PC-3 (cell line): Measurements from ENCODE around the gene EIF4G3. TPM values are rescaled to one million over a fixed set of nuclear protein-coding genes. Genes with fewer than 3 reads are reported as not detected.

Experiments
- ATAC-seq: fragments of 200-7000 bp; cut with Tn5 transposase; 2 replicates; pipeline ENCODE4 v1.9.1; 2020; ENCODE audit warnings: mild to moderate bottlenecking, moderate library complexity
- BruUV-seq: library from RNA; stranded (reverse); fragments of 400-500 nt; replicated peaks from 2 replicates; lab custom pipeline; 2021; lab: Mats Ljungman, UMichigan
- CTCF ChIA-PET: fragments of 300-600 bp; sonication (Branson Sonifier 250); formaldehyde crosslinking; loops from one replicate; lab custom pipeline; 2022; ENCODE audit warnings: antibody characterized with exemption; lab: Charles Lee
- POLR2A ChIA-PET: fragments of 300-600 bp; sonication (Branson Sonifier 250); formaldehyde crosslinking; loops from one replicate; lab custom pipeline; 2022; ENCODE audit warnings: antibody characterized with exemption; ENCODE audit not compliant: unreplicated experiment; lab: Charles Lee
- DNase-seq: peaks from one replicate; pipeline ENCODE4 v3.0.0-alpha.2; 2015
- H2AFZ ChIP-seq: fragments of 300-600 bp; sonication (generic); 2 replicates; pipeline ENCODE4 v1.6.0; 2016; ENCODE audit warnings: antibody characterized with exemption, low read length
- H3F3A ChIP-seq: fragments of 300-600 bp; sonication (generic); one replicate; pipeline ENCODE4 v1.6.0; 2017; ENCODE audit warnings: antibody characterized with exemption, low read length, control low read depth, mild to moderate bottlenecking; ENCODE audit not compliant: unreplicated experiment
- H3K27ac ChIP-seq: fragments of 300-600 bp; sonication (generic); 2 replicates; pipeline ENCODE4 v1.5.1; 2016; ENCODE audit warnings: mild to moderate bottlenecking, low read length
- H3K27me3 ChIP-seq: fragments of 300-600 bp; sonication (generic); 2 replicates; pipeline ENCODE4 v1.6.1; 2016; ENCODE audit warnings: low read length, mixed read lengths
- H3K36me3 ChIP-seq: fragments of 300-600 bp; sonication (generic); 2 replicates; pipeline ENCODE4 v1.6.1; 2016; ENCODE audit warnings: low read depth, mixed run types, low read length, mixed read lengths
- H3K4me1 ChIP-seq: fragments of 300-600 bp; sonication (generic); 2 replicates; pipeline ENCODE4 v1.5.1; 2016; ENCODE audit warnings: low read length; ENCODE audit not compliant: insufficient read depth
- H3K4me2 ChIP-seq: fragments of 300-600 bp; sonication (generic); 2 replicates; pipeline ENCODE4 v1.6.0; 2016; ENCODE audit warnings: low read length
- H3K4me3 ChIP-seq: fragments of 300-600 bp; sonication (generic); 2 replicates; pipeline ENCODE4 v1.5.1; 2016; ENCODE audit warnings: mild to moderate bottlenecking, low read length, mixed read lengths
- H3K79me2 ChIP-seq: fragments of 300-600 bp; sonication (generic); 2 replicates; pipeline ENCODE4 v1.6.1; 2017; ENCODE audit warnings: low read length, mixed read lengths
- H3K9ac ChIP-seq: fragments of 300-600 bp; sonication (generic); 2 replicates; pipeline ENCODE4 v1.6.0; 2016; ENCODE audit warnings: mild to moderate bottlenecking, low read length
- H3K9me2 ChIP-seq: fragments of 300-600 bp; sonication (generic); replicated peaks from 2 replicates; pipeline ENCODE4 v1.6.1; 2016; ENCODE audit warnings: mixed run types, low read length, mixed read lengths
- H3K9me3 ChIP-seq: fragments of 300-600 bp; sonication (generic); 2 replicates; pipeline ENCODE4 v1.6.1; 2016; ENCODE audit warnings: low read length, mixed read lengths
- H4K20me1 ChIP-seq: fragments of 300-600 bp; sonication (generic); 2 replicates; pipeline ENCODE4 v1.6.1; 2016; ENCODE audit warnings: low read length, mixed read lengths
- CTCF ChIP-seq: fragments of 300-600 bp; sonication (generic); conservative IDR thresholded peaks from 2 replicates; pipeline ENCODE4 v1.5.1; 2017; ENCODE audit warnings: antibody characterized with exemption, low read depth, mild to moderate bottlenecking, low read length
- EZH2 ChIP-seq: fragments of 300-600 bp; sonication (generic); IDR thresholded peaks from one replicate; pipeline ENCODE4 v1.6.1; 2017; ENCODE audit warnings: antibody characterized with exemption, mild to moderate bottlenecking, low read length; ENCODE audit not compliant: unreplicated experiment
- EZH2phosphoT487 ChIP-seq: fragments of 300-600 bp; sonication (generic); IDR thresholded peaks from 2 replicates; pipeline ENCODE4 v1.6.1; 2018; ENCODE audit warnings: mild to moderate bottlenecking, antibody characterized with exemption, low read length, borderline replicate concordance
- intact Hi-C: fragments of 100-400 bp; cut with micrococcal nuclease; formaldehyde crosslinking; loops from 2 replicates; pipeline ENCODE4 v1.9.0; 2023
- total RNA-seq: library from RNA; depleted of rRNA; stranded (reverse); fragments of >200 nt; gene quantifications from 2 replicates; pipeline ENCODE4 v1.2.3, GENCODE V29; 2014

EIF4G3 gene
- total RNA-seq, 1 experiment from 2014 or later = 16.9 TPM

GRCh38 chr1:21100481-21100921, 76.2 kb downstream of the EIF4G3 start:
- H3K9me3 ChIP-seq = no peaks in the 10 kb centered on the region
- TF ChIP-seq CTCF = no peak
- no peak for TF ChIP-seq EZH2
- TF ChIP-seq EZH2phosphoT487 = no peak
- no peaks in the 10 kb centered on the region for H3K9me2 ChIP-seq
- peaks cover 9% of the 10 kb centered on the region; the same call in 1 of the 2 replicates for H3K4me1 ChIP-seq
- intact Hi-C loops = loop anchor here (10.0 kb wide), 1 partner anchor 56 kb away; no protein-coding TSS in a partner anchor
- H3K4me3 ChIP-seq = no peak overlapping the region
- no peaks in the 10 kb centered on the region for H3K36me3 ChIP-seq
- no peak overlapping the region for H3K4me2 ChIP-seq
- no peaks in the 10 kb centered on the region for H4K20me1 ChIP-seq
- no peak overlapping the region for H3K27ac ChIP-seq
- H3K79me2 ChIP-seq = no peaks in the 10 kb centered on the region; the same call in 1 of the 2 replicates
- no TSS peak for BruUV-seq
- no peak for ATAC-seq
- H3F3A ChIP-seq = no peaks in the 10 kb centered on the region
- no peak for DNase-seq
- H3K9ac ChIP-seq = no peak overlapping the region
- H2AFZ ChIP-seq = no peak overlapping the region
- ChIA-PET POLR2A (no interaction called here), CTCF (no interaction called here)
- no peaks in the 10 kb centered on the region for H3K27me3 ChIP-seq

- Histone ChIP-seq H3K4me1 (peaks cover 9% of the 10 kb centered on the region; the same call in 1 of the 2 replicates), H3K4me2 (no peak overlapping the region), H3K79me2 (no peaks in the 10 kb centered on the region; the same call in 1 of the 2 replicates), H3F3A (no peaks in the 10 kb centered on the region), H2AFZ (no peak overlapping the region), H3K9me2 (no peaks in the 10 kb centered on the region), H3K27ac (no peak overlapping the region), H3K9me3 (no peaks in the 10 kb centered on the region), H3K9ac (no peak overlapping the region), H3K4me3 (no peak overlapping the region), H3K36me3 (no peaks in the 10 kb centered on the region), H3K27me3 (no peaks in the 10 kb centered on the region), H4K20me1 (no peaks in the 10 kb centered on the region)
- intact Hi-C loops = loop anchor here (10.0 kb wide), 1 partner anchor 55 kb away; no protein-coding TSS in a partner anchor
- DNase-seq = no peak
- ATAC-seq = no peak
- POLR2A ChIA-PET = no interaction called here
- BruUV-seq = no TSS peak
- no peak for TF ChIP-seq CTCF
- TF ChIP-seq EZH2 = no peak
- no peak for TF ChIP-seq EZH2phosphoT487
- CTCF ChIA-PET = no interaction called here
Observed at GRCh38 chr1:21099869-21100131, 76.9 kb downstream of the EIF4G3 start.

DNA sequence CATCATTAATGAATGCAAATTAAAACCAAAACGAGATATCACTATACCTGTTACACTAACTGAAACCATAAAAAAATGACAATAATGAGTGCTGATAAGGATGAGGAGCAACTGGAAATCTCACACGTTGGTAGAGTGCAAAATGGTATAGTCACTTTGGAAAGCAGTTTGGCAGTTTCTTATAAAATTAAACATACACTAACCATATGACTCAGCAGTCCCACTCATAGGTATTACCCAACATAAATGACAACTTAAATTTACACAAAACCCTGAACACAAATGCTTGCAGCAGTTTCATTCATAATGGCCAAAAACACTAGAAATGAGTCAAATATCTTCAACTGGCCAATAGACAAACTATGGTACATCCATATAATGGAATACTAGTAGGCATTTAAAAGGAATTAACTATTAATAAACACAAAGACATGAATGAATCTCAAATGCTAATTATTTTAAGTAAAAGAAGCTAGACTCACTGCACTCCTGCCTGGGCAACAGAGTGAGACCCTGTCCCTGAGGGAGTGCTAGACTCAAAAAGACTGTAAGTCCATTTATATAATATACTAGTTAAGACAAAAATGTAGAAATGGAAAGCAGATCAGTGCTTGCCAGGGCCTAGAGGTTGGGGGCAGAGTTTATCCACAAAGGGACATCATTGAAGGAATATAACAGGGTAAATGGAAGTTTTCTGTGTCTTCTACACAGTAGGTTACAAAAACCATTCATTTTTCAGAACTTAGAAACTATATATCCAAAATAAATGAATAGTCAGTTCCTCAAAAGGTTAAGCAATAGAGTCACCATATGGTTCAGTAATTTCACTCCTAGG, 77.4 kb downstream of the EIF4G3 start:
- Histone ChIP-seq H3K27ac (peak overlapping the region; percentile 33), H2AFZ (no peak overlapping the region), H3K79me2 (no peaks in the 10 kb centered on the region; the same call in 1 of the 2 replicates), H3F3A (no peaks in the 10 kb centered on the region), H3K4me3 (no peak overlapping the region), H3K9me2 (no peaks in the 10 kb centered on the region), H4K20me1 (no peaks in the 10 kb centered on the region), H3K4me2 (peak overlapping the region; percentile 39), H3K27me3 (no peaks in the 10 kb centered on the region), H3K4me1 (peaks cover 9% of the 10 kb centered on the region; the same call in 1 of the 2 replicates), H3K9me3 (no peaks in the 10 kb centered on the region), H3K36me3 (no peaks in the 10 kb centered on the region), H3K9ac (no peak overlapping the region)
- intact Hi-C loops = no loop called here
- peak; percentile 81 for ATAC-seq
- TF ChIP-seq CTCF (no peak), EZH2phosphoT487 (no peak), EZH2 (no peak)
- POLR2A ChIA-PET = no interaction called here
- DNase-seq = peak; percentile 74
- CTCF ChIA-PET = no interaction called here
- no TSS peak for BruUV-seq
